ENCODE measurements around the gene TNNI3K. TPM values are rescaled to one million over a fixed set of nuclear protein-coding genes. Genes with fewer than 3 reads are reported as not detected.

Gene TNNI3K
- polyA plus RNA-seq, 1 experiment = 1.1 TPM

DNA sequence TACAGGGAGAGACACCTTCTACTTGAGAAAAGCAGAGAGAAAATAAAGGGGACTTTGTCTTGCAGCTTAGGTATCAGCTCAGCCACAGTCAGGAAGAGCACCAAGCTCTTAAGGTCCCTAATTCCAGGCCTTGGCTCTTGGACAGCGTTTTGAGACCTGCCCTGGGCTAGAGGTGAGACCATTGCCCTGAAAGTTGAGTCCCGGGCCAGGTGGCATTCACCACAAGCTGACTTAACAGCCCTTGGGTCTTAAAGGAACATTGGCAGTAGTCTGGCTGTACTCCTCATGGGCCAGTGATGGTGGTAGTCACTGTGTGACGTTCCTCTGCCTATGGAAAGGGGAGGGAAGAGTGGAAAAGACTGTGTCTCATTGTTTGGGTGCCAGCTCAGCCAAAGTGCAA lies 11.7 kb upstream of the TNNI3K start:
- TF ChIP-seq, protein P1, sequence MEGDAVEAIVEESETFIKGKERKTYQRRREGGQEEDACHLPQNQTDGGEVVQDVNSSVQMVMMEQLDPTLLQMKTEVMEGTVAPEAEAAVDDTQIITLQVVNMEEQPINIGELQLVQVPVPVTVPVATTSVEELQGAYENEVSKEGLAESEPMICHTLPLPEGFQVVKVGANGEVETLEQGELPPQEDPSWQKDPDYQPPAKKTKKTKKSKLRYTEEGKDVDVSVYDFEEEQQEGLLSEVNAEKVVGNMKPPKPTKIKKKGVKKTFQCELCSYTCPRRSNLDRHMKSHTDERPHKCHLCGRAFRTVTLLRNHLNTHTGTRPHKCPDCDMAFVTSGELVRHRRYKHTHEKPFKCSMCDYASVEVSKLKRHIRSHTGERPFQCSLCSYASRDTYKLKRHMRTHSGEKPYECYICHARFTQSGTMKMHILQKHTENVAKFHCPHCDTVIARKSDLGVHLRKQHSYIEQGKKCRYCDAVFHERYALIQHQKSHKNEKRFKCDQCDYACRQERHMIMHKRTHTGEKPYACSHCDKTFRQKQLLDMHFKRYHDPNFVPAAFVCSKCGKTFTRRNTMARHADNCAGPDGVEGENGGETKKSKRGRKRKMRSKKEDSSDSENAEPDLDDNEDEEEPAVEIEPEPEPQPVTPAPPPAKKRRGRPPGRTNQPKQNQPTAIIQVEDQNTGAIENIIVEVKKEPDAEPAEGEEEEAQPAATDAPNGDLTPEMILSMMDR (IDR thresholded peaks at IDR 0.05; ENCODE audit: low read depth, low read length) = no peak
- POLR2A ChIA-PET = no interaction called here
- Histone ChIP-seq H3K27me3 (ENCODE audit: control insufficient read depth, insufficient read depth, low read length) (no peaks in the 10 kb centered on the region), H3K9me3 (ENCODE audit: control insufficient read depth, insufficient read depth, low read length) (no peaks in the 10 kb centered on the region), H3K27ac (ENCODE audit: low read depth, low read length) (no peak overlapping the region), H3K4me3 (ENCODE audit: low read depth, low read length) (no peak overlapping the region)
- CTCF ChIA-PET = interaction anchor here (1.5 kb wide), 1 partner anchor 245 kb away, joined by 3 read pairs; no protein-coding TSS in a partner anchor
- DNase-seq (ENCODE audit: low read depth, low spot score) = no peak

DNA sequence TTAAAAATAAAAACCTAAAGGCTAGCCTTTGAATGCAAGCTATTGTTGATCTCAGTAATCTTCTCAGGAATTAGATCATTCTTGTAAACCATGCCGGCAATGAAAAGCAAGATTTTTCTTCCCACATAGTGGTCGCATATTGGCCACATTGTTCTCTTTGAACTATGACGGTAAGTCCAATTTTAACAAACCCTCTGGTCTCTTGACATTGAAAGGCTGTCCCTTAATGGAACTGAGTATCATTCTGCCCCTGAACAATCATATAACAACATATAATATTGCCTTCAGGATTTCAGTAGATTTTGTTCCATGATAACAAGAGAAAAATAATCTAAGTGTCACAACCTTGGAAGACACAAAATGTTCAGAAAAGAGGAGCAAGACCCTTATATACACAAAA lies 1.3 kb downstream of the TNNI3K start:
- Histone ChIP-seq H3K27ac (ENCODE audit: low read depth, low read length) (no peak overlapping the region), H3K27me3 (ENCODE audit: control insufficient read depth, insufficient read depth, low read length) (no peaks in the 10 kb centered on the region), H3K9me3 (ENCODE audit: control insufficient read depth, insufficient read depth, low read length) (no peaks in the 10 kb centered on the region), H3K4me3 (ENCODE audit: low read depth, low read length) (no peak overlapping the region)
- ChIA-PET CTCF (no interaction called here), POLR2A (no interaction called here)
- no peak for DNase-seq (ENCODE audit: low read depth, low spot score)
- TF ChIP-seq, protein P1 (IDR thresholded peaks at IDR 0.05; ENCODE audit: low read depth, low read length) = no peak

DNA sequence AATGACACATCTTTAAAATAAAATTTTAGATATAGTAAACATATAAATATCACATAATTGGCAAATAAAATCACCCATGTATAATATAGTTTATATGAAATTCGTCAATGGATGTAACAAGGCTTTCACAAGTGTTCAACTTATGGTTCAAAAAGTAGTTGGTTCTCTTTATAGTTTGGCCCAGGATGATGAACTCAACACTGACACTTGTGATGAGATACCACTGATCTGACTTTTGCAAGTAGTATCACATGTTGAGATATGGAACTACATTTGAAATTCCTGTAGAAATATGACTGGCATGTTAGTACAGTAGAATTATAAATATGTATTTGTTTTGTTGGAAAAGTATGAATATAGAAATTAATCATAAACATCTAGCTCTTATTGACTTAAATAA lies 1.8 kb downstream of the TNNI3K start:
- H3K27ac ChIP-seq (ENCODE audit: low read depth, low read length) = no peak overlapping the region
- POLR2A ChIA-PET = no interaction called here
- H3K4me3 ChIP-seq (ENCODE audit: low read depth, low read length) = no peak overlapping the region
- no peaks in the 10 kb centered on the region for H3K9me3 ChIP-seq (ENCODE audit: control insufficient read depth, insufficient read depth, low read length)
- CTCF ChIA-PET = no interaction called here
- TF ChIP-seq, protein P1 (IDR thresholded peaks at IDR 0.05; ENCODE audit: low read depth, low read length) = no peak
- H3K27me3 ChIP-seq (ENCODE audit: control insufficient read depth, insufficient read depth, low read length) = no peaks in the 10 kb centered on the region
- DNase-seq (ENCODE audit: low read depth, low spot score) = no peak

DNA sequence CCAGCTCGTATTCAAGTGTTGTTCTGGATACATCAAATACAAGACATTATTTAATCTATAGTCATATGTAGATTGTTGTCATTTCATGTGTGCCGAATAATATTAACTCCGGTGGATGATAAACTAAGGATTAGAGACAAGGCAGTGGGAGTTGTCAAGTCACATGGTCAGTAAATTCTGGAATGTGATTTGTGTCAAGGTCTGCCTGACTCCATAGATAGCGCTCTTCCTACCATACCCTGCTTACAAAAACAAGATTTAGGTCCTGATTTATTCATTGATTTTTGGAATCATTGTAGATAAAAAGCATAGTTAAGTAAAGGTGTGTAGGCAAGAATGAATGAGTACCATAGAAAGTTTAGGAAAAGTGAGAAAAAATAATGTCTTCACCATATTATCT lies 2.6 kb downstream of the TNNI3K start:
- CTCF ChIA-PET = interaction anchor here (1.7 kb wide), 1 partner anchor 231 kb away, joined by 6 read pairs; no protein-coding TSS in a partner anchor
- Histone ChIP-seq H3K27me3 (ENCODE audit: control insufficient read depth, insufficient read depth, low read length) (no peaks in the 10 kb centered on the region), H3K4me3 (ENCODE audit: low read depth, low read length) (no peak overlapping the region), H3K27ac (ENCODE audit: low read depth, low read length) (no peak overlapping the region), H3K9me3 (ENCODE audit: control insufficient read depth, insufficient read depth, low read length) (no peaks in the 10 kb centered on the region)
- TF ChIP-seq, protein P1 (IDR thresholded peaks at IDR 0.05; ENCODE audit: low read depth, low read length) = no peak
- POLR2A ChIA-PET = no interaction called here
- no peak for DNase-seq (ENCODE audit: low read depth, low spot score)

DNA sequence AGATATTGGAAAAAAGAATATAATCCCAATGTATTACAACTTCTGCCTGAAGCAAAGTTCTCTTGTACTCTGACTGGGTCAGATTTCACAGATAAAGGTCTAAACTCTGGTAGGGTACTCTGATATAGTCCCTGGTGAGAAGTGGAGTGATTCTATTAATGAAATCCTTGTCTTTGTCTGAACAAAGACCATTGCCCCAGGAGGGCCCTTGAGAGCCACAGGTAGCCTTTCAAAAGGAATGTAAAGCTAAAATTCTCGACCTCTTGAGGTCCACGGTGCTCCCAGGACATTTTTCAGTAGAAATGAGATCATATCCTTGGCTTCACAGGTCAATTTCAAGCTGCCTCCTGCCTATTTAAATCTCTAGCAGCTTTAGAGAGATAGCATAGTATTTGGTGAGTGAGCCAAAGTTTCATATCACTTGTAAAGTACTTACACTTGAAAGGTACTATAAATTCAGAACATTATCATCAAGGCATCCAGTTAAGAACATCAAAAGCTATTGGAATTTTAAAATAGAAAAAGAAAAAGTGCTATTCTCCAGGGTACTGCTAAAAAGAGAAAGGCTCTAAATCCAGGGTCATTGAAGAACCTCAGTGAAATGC lies 10.1 kb downstream of the TNNI3K start:
- H3K9me3 ChIP-seq (ENCODE audit: control insufficient read depth, insufficient read depth, low read length) = peaks cover 8% of the 10 kb centered on the region; the same call in 1 of the 2 replicates
- ChIA-PET CTCF (interaction anchor here (1.9 kb wide), 1 partner anchor 223 kb away, joined by 7 read pairs; no protein-coding TSS in a partner anchor), POLR2A (no interaction called here)
- H3K27ac ChIP-seq (ENCODE audit: low read depth, low read length) = no peak overlapping the region
- TF ChIP-seq, protein P1 (IDR thresholded peaks at IDR 0.05; ENCODE audit: low read depth, low read length) = no peak
- H3K4me3 ChIP-seq (ENCODE audit: low read depth, low read length) = no peak overlapping the region
- no peaks in the 10 kb centered on the region for H3K27me3 ChIP-seq (ENCODE audit: control insufficient read depth, insufficient read depth, low read length)
- no peak for DNase-seq (ENCODE audit: low read depth, low spot score)
